HepG2 (cell line): ENCODE data around the gene GNG4. TPM values are rescaled to one million over a fixed set of nuclear protein-coding genes. Genes with fewer than 3 reads are reported as not detected.

Source experiments
- BRD4 ChIP-seq: sonication (generic); formaldehyde crosslinking; IDR thresholded peaks from 2 replicates; pipeline ENCODE4 v1.4.0; 2020; ENCODE audit warnings: missing genetic modification reagents
- DNMT1 ChIP-seq: sonication (generic); formaldehyde crosslinking; IDR thresholded peaks from 2 replicates; pipeline ENCODE4 v1.5.1; 2020; ENCODE audit warnings: mild to moderate bottlenecking, missing genetic modification reagents
- FOXO1 ChIP-seq: sonication (generic); formaldehyde crosslinking; IDR thresholded peaks from 2 replicates; pipeline ENCODE4 v1.4.0; 2020; ENCODE audit warnings: missing genetic modification reagents
- IKZF1 ChIP-seq: fragments of 450-650 bp; IDR thresholded peaks from 2 replicates; pipeline ENCODE4 v1.7.1; 2016
- KLF15 ChIP-seq: sonication (generic); formaldehyde crosslinking; IDR thresholded peaks from 2 replicates; pipeline ENCODE4 v1.8.1; 2023; ENCODE audit warnings: borderline replicate concordance, mild to moderate bottlenecking, inconsistent platforms, missing genetic modification reagents, mixed read lengths
- PTBP1 ChIP-seq: fragments of 200-400 bp; formaldehyde crosslinking; IDR thresholded peaks from 2 replicates; pipeline ENCODE4 v1.6.1; 2018; ENCODE audit warnings: low read length, low read depth; ENCODE audit not compliant: poor library complexity, severe bottlenecking
- RAD51 ChIP-seq: fragments of 450-650 bp; IDR thresholded peaks from 2 replicates; pipeline ENCODE4 v1.6.1; 2016; ENCODE audit warnings: borderline replicate concordance
- RFX1 ChIP-seq: fragments of 450-650 bp; IDR thresholded peaks from 2 replicates; pipeline ENCODE4 v1.6.1; 2017
- SIN3B ChIP-seq: fragments of 150-350 bp; IDR thresholded peaks from 2 replicates; pipeline ENCODE4 v1.6.1; 2014; ENCODE audit warnings: low read length
- SIX4 ChIP-seq: sonication (generic); formaldehyde crosslinking; IDR thresholded peaks from 2 replicates; pipeline ENCODE4 v1.4.0; 2020; ENCODE audit warnings: missing genetic modification reagents
- SP4 ChIP-seq: sonication (generic); formaldehyde crosslinking; IDR thresholded peaks from 2 replicates; pipeline ENCODE4 v1.8.1; 2023; ENCODE audit warnings: mild to moderate bottlenecking, missing genetic modification reagents
- TEAD3 ChIP-seq: optimal IDR thresholded peaks from 2 replicates; pipeline ENCODE3; 2016; ENCODE audit warnings: borderline replicate concordance
- ZBTB38 ChIP-seq: sonication (generic); formaldehyde crosslinking; IDR thresholded peaks from 2 replicates; pipeline ENCODE4 v1.5.1; 2020; ENCODE audit warnings: mild to moderate bottlenecking, missing genetic modification reagents
- ZFAT ChIP-seq: sonication (generic); formaldehyde crosslinking; conservative IDR thresholded peaks from 2 replicates; pipeline ENCODE4 v1.8.1; 2023; ENCODE audit warnings: missing genetic modification reagents, inconsistent platforms
- ZNF205 ChIP-seq: IDR thresholded peaks from 2 replicates; pipeline ENCODE4 v1.6.1; 2018; ENCODE audit warnings: missing biosample characterization, missing genetic modification reagents
- ZNF317 ChIP-seq: sonication (generic); formaldehyde crosslinking; IDR thresholded peaks from 2 replicates; pipeline ENCODE4 v1.5.0; 2020; ENCODE audit warnings: mild to moderate bottlenecking, missing genetic modification reagents
- ZNF530 ChIP-seq: sonication (generic); formaldehyde crosslinking; IDR thresholded peaks from 2 replicates; pipeline ENCODE4 v1.5.0; 2020; ENCODE audit warnings: low read depth, mild to moderate bottlenecking, missing genetic modification reagents
- ZNF543 ChIP-seq: sonication (generic); formaldehyde crosslinking; IDR thresholded peaks from 2 replicates; pipeline ENCODE4 v1.4.0; 2020; ENCODE audit warnings: mild to moderate bottlenecking, missing genetic modification reagents
- ZNF775 ChIP-seq: sonication (generic); formaldehyde crosslinking; IDR thresholded peaks from 2 replicates; pipeline ENCODE4 v1.4.0; 2020; ENCODE audit warnings: missing genetic modification reagents, mild to moderate bottlenecking, moderate library complexity, borderline replicate concordance
- ZNF879 ChIP-seq: sonication (generic); formaldehyde crosslinking; IDR thresholded peaks from 2 replicates; pipeline ENCODE4 v1.8.1; 2023; ENCODE audit warnings: missing genetic modification reagents
- ZSCAN22 ChIP-seq: sonication (generic); formaldehyde crosslinking; IDR thresholded peaks from 2 replicates; pipeline ENCODE4 v1.4.0; 2020; ENCODE audit warnings: mild to moderate bottlenecking, missing genetic modification reagents
- polyA plus RNA-seq, 8 experiments: library from polyadenylated mRNA; depleted of rRNA in 3 of 8; stranded (reverse) in 7 of 8; unstranded in 1 of 8; fragments of >200 nt; fragmentation: Illumina TruSeq in 4 of 8; extraction: Trizol in 4 of 8; gene quantifications; 2 replicates each; pipeline versions ENCODE4 v1.2.1 to v1.2.3, GENCODE V29; 2011 to 2016; ENCODE audit warnings: low read depth in 4 of 8, missing spikeins in 1 of 8, mixed read lengths in 1 of 8; ENCODE audit not compliant: insufficient read depth in 1 of 8
- total RNA-seq, 5 experiments: library from RNA; depleted of rRNA; stranded (reverse); fragments of >200 nt; fragmentation: Illumina TruSeq; extraction: Trizol; gene quantifications; 2 replicates each; pipeline ENCODE4 v1.2.3, GENCODE V29; 2016; ENCODE audit warnings: low read depth in 1 of 5
- TF ChIP-seq, protein P1 (sequence below): sonication (generic); formaldehyde crosslinking; IDR thresholded peaks from 2 replicates; pipeline ENCODE4 v1.8.0; 2022; ENCODE audit warnings: missing genetic modification reagents, mild to moderate bottlenecking, inconsistent platforms, borderline replicate concordance
- TF ChIP-seq, protein P2 (sequence below): IDR thresholded peaks from 2 replicates; pipeline ENCODE4 v1.4.0; 2020; ENCODE audit warnings: mild to moderate bottlenecking, missing genetic modification reagents
- TF ChIP-seq, protein P3 (sequence below): sonication (generic); formaldehyde crosslinking; conservative IDR thresholded peaks from 2 replicates; pipeline ENCODE4 v1.8.0; 2022; ENCODE audit warnings: low read depth, missing genetic modification reagents
- TF ChIP-seq, protein P4 (sequence below): IDR thresholded peaks from 2 replicates; pipeline ENCODE4 v1.6.1; 2016; ENCODE audit warnings: mild to moderate bottlenecking, missing biosample characterization, missing genetic modification reagents

The GNG4 gene
- total and polyA plus RNA-seq, 2 of the 13 experiments (the other 11 are each of a cell fraction or from before 2014, with no cell fraction given) = 27.1 to 69.5 TPM

DNA sequence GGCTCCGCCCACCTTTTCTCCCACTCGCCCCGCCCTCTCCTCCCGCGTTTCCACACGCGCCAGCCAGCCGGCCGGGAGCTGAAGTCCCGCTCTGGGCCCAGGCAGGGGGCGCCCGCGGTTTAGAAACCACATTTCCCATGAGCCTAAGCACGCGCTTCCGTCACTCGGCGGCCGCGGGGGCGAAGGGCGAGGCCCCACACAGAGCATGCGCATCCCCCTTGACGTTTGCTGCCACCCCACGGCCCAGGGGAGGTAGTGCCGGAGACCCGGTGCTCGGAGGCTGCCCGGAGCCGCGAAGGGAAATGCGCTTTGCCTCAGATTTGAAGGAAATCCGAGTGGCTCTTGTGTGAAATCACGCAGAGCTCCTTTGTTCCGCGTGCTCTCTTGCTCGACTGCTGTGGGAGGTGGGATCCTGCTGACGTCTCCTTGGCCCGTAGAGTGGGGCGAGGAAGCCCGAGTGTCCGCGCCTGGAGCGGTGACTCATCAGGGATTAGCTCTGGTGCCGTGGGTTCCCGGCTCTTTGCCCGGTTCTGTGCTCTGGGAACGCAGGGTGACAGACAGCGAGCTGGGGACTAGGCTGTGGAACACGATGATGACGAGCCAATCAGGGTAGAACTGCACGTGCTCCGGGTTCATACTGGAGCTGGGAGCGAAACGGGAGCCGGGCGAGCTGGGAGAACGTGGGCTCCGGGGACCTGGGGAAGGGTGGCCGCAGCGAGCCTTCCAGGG is 144.9 kb downstream of the GNG4 start (continued):
- no peak; the same call in 1 of the 2 replicates for TF ChIP-seq DNMT1 (CRISPR knock-in tag)
- no peak for TF ChIP-seq FOXO1 (CRISPR knock-in tag)
- TF ChIP-seq ZBTB38 = no peak
- 0 out of 2 replicates have a peak, but pooled peaks have one; percentile 23 for TF ChIP-seq ZNF543 (CRISPR knock-in tag)
- TF ChIP-seq IKZF1 = no peak
- TF ChIP-seq ZSCAN22 (CRISPR knock-in tag) = no peak
- TF ChIP-seq RFX1 = no peak
- TF ChIP-seq ZNF205 (CRISPR knock-in tag) = 0 out of 2 replicates have a peak, but pooled peaks have one; percentile 23
- 0 out of 2 replicates have a peak, but pooled peaks have one; percentile 66 for TF ChIP-seq KLF15 (CRISPR knock-in tag)
- TF ChIP-seq, protein P1, sequence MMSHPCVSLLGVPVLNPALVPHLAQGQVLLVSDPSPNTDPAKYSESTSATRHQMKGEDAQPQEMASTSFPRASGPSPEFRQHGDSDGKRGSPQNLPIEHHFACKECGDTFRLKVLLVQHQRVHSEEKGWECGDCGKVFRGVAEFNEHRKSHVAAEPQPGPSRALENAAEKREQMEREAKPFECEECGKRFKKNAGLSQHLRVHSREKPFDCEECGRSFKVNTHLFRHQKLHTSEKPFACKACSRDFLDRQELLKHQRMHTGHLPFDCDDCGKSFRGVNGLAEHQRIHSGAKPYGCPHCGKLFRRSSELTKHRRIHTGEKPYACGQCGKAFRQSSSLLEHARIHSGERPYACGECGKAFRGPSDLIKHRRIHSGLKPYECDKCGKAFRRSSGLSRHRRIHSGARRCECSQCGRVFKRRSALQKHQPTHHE (CRISPR knock-in tag) = peak; percentile 75
- no peak for TF ChIP-seq SIX4 (CRISPR knock-in tag)
- TF ChIP-seq ZNF879 = no peak
- no peak; the same call in 1 of the 2 replicates for TF ChIP-seq BRD4 (CRISPR knock-in tag)
- TF ChIP-seq ZFAT = no peak
- peak; percentile 89 for TF ChIP-seq ZNF317 (CRISPR knock-in tag)
- TF ChIP-seq, protein P2, sequence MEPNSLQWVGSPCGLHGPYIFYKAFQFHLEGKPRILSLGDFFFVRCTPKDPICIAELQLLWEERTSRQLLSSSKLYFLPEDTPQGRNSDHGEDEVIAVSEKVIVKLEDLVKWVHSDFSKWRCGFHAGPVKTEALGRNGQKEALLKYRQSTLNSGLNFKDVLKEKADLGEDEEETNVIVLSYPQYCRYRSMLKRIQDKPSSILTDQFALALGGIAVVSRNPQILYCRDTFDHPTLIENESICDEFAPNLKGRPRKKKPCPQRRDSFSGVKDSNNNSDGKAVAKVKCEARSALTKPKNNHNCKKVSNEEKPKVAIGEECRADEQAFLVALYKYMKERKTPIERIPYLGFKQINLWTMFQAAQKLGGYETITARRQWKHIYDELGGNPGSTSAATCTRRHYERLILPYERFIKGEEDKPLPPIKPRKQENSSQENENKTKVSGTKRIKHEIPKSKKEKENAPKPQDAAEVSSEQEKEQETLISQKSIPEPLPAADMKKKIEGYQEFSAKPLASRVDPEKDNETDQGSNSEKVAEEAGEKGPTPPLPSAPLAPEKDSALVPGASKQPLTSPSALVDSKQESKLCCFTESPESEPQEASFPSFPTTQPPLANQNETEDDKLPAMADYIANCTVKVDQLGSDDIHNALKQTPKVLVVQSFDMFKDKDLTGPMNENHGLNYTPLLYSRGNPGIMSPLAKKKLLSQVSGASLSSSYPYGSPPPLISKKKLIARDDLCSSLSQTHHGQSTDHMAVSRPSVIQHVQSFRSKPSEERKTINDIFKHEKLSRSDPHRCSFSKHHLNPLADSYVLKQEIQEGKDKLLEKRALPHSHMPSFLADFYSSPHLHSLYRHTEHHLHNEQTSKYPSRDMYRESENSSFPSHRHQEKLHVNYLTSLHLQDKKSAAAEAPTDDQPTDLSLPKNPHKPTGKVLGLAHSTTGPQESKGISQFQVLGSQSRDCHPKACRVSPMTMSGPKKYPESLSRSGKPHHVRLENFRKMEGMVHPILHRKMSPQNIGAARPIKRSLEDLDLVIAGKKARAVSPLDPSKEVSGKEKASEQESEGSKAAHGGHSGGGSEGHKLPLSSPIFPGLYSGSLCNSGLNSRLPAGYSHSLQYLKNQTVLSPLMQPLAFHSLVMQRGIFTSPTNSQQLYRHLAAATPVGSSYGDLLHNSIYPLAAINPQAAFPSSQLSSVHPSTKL (CRISPR knock-in tag) = peak; percentile 9; the same call in 1 of the 2 replicates
- no peak; the same call in 1 of the 2 replicates for TF ChIP-seq ZNF530 (CRISPR knock-in tag)
- TF ChIP-seq PTBP1 = peak; percentile 73
- TF ChIP-seq ZNF775 (CRISPR knock-in tag) = no peak
- peak; percentile 39 for TF ChIP-seq TEAD3 (CRISPR knock-in tag)
- TF ChIP-seq, protein P3, sequence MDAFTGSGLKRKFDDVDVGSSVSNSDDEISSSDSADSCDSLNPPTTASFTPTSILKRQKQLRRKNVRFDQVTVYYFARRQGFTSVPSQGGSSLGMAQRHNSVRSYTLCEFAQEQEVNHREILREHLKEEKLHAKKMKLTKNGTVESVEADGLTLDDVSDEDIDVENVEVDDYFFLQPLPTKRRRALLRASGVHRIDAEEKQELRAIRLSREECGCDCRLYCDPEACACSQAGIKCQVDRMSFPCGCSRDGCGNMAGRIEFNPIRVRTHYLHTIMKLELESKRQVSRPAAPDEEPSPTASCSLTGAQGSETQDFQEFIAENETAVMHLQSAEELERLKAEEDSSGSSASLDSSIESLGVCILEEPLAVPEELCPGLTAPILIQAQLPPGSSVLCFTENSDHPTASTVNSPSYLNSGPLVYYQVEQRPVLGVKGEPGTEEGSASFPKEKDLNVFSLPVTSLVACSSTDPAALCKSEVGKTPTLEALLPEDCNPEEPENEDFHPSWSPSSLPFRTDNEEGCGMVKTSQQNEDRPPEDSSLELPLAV = no peak
- TF ChIP-seq RAD51 = no peak
- TF ChIP-seq SIN3B = no peak; the same call in 1 of the 2 replicates
- TF ChIP-seq, protein P4, sequence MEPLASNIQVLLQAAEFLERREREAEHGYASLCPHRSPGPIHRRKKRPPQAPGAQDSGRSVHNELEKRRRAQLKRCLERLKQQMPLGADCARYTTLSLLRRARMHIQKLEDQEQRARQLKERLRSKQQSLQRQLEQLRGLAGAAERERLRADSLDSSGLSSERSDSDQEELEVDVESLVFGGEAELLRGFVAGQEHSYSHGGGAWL (CRISPR knock-in tag) = no peak; the same call in none of the 2 replicates
- peak; percentile 93 for TF ChIP-seq SP4 (CRISPR knock-in tag)
